ENCODE results near the gene MAST4.

- TF ChIP-seq, protein P1, sequence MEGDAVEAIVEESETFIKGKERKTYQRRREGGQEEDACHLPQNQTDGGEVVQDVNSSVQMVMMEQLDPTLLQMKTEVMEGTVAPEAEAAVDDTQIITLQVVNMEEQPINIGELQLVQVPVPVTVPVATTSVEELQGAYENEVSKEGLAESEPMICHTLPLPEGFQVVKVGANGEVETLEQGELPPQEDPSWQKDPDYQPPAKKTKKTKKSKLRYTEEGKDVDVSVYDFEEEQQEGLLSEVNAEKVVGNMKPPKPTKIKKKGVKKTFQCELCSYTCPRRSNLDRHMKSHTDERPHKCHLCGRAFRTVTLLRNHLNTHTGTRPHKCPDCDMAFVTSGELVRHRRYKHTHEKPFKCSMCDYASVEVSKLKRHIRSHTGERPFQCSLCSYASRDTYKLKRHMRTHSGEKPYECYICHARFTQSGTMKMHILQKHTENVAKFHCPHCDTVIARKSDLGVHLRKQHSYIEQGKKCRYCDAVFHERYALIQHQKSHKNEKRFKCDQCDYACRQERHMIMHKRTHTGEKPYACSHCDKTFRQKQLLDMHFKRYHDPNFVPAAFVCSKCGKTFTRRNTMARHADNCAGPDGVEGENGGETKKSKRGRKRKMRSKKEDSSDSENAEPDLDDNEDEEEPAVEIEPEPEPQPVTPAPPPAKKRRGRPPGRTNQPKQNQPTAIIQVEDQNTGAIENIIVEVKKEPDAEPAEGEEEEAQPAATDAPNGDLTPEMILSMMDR (IDR thresholded peaks at IDR 0.05; ENCODE audit: insufficient read depth, low read length): no peak
- no peak for TF ChIP-seq POLR2AphosphoS5 (IDR thresholded peaks at IDR 0.05; ENCODE audit: low read depth)
- TF ChIP-seq REST (IDR thresholded peaks at IDR 0.05; ENCODE audit: insufficient replicate concordance, low read depth): no peak
- no peak for TF ChIP-seq SPI1 (IDR thresholded peaks at IDR 0.05; ENCODE audit: borderline replicate concordance, low read depth)
- no peak for TF ChIP-seq GABPA (IDR thresholded peaks at IDR 0.05; ENCODE audit: low read depth)
Measured at GRCh38 chr5:67052034-67052433, 455.8 kb downstream of the MAST4 start.
